OCI-M2 (cell line): ENCODE data around the gene DHTKD1.

Source experiments
- DNase-seq: peaks from one replicate; lab custom pipeline; 2025; ENCODE audit not compliant: unreplicated experiment; lab: John Stamatoyannopoulos, UW

DHTKD1 gene, protein sequence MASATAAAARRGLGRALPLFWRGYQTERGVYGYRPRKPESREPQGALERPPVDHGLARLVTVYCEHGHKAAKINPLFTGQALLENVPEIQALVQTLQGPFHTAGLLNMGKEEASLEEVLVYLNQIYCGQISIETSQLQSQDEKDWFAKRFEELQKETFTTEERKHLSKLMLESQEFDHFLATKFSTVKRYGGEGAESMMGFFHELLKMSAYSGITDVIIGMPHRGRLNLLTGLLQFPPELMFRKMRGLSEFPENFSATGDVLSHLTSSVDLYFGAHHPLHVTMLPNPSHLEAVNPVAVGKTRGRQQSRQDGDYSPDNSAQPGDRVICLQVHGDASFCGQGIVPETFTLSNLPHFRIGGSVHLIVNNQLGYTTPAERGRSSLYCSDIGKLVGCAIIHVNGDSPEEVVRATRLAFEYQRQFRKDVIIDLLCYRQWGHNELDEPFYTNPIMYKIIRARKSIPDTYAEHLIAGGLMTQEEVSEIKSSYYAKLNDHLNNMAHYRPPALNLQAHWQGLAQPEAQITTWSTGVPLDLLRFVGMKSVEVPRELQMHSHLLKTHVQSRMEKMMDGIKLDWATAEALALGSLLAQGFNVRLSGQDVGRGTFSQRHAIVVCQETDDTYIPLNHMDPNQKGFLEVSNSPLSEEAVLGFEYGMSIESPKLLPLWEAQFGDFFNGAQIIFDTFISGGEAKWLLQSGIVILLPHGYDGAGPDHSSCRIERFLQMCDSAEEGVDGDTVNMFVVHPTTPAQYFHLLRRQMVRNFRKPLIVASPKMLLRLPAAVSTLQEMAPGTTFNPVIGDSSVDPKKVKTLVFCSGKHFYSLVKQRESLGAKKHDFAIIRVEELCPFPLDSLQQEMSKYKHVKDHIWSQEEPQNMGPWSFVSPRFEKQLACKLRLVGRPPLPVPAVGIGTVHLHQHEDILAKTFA

DNA sequence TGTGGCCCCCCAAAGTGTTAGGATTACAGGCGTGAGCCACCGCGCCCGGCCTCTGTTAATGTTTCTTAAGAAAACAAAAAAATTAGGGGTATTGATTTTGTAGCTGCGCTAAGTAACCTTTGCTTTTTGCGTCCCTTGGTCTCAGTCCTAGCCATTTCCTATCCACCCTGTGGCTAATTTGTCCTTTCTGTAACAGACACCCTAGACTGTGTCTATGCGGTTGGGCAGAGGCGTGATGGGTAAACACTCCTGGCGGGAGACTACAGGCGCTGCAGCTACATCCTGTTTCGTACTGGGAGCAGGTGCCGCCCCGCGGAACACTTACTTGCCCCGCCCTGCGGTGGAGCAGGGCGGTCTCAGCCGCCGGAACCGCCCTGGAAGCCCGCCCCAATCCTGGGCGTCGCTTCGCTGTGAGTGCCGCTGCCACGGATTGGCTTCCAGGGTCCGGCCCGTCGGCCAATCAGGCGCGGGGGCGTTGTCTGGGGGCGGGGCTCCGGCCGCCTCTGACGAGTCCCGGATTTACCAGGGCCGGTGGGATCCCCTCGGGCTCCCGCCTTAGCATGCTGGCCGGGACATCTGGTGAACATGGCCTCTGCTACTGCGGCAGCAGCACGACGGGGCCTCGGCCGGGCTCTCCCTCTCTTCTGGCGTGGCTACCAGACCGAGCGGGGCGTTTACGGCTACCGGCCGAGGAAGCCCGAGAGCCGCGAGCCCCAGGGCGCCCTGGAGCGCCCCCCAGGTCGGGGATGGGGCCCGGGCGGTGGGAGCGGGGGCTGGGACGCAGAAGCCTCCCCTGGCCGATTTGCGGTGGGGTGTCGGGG, at the start of gene DHTKD1:
DHTKD1 (plus strand) TSS at position 506 of the 821 bp plus-strand sequence; CDS start at position 586, 80 bp downstream.
- DNase-seq, result peak; percentile 88

DNA sequence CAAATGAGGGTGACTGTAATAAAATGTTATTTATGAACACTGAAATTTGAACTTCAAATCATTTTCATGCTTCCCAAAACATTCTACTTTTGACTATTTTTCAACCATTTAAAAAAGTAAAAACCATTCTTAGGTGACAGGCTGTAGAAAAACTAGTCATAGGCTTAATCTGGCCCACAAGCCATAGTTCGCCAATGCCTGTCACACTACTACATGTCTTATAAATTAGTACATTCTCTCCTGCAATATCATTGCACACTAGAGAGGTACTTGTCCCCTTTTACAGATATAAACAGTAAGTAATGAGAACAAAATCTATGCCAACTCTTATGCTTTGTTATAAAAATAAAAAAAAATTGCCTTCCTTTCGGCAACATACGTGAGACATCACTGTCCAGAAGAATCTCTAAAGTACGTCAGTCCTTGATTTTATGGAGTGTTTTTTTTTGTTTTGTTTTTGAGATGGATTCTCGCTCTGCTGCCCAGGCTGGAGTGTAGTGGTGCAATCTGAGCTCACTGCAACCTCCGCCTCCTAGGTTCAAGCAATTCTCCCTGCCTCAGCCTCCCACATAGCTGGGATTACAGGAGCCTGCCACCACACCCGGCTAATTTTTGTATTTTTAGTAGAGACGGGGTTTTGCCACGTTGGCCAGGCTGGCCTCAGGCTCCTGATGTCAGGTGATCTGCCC, 49.3 kb upstream of the DHTKD1 start:
- no peak for DNase-seq

DNA sequence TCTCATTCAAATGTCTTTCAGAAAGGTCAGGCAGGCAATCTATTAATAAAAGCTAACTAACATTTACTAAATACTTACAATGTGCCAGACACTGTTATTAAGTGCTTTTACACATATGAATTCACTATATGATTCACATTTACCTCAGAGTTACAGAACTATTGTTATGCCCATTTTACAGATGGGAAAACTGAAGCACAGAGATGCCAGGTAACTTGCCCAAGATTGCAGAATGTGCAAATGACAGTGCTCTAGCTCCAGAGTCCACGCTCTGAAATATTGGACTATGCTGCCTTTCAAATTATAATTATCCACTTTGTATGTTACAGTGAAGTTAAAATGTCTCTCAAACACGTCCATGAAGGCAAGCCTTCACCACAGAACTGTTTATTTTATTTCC, 48.2 kb upstream of the DHTKD1 start:
- no peak for DNase-seq

DNA sequence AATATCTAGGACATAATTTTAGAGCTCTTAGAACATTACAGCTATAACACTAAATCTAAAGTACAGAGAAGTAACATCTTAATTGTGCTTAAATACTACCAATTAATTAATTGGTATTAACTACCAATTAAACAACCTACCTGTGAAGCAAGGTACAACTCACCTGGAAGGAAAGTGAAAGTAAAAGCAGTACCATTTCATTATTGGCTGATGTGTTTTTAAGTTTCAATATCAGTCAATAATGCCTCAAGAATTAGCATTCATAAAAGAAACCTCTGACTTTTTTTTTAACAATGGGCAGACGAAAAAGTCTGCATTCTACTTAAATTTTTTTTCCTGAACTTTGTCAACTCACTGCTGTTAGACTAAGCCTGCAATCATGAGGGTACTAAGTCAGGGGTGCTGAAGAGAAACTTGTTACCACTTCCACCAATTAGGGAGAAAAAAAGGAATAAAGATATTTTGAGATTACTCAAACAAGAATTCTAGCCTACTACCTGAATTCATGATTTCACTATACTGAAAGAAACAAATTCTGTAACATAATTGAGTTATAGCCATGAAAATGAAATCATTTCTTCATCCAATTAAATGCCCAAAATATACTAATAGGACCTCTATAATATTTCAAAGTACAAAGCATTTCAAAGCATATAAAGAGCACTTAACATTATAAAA, 46.0 kb upstream of the DHTKD1 start:
- no peak for DNase-seq

DNA sequence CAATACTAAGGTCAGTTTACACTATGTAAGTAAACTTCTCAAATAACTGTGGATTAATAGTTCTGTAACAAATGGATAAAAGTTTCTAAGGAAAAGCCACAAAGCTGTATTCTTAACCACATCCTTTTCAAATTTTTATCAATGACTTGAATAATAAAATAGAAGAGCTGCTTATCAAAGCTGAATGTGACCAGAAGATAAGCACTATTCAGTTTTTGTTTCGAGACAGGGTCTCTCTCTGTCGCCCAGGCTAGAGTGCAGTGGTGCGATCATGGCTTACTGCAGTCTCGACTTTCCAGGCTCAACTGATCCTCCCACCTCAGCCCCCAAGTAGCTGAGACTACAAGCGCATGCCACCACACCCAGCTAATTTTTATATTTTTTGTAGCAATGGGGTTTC, 43.2 kb upstream of the DHTKD1 start:
- DNase-seq, result no peak

DNA sequence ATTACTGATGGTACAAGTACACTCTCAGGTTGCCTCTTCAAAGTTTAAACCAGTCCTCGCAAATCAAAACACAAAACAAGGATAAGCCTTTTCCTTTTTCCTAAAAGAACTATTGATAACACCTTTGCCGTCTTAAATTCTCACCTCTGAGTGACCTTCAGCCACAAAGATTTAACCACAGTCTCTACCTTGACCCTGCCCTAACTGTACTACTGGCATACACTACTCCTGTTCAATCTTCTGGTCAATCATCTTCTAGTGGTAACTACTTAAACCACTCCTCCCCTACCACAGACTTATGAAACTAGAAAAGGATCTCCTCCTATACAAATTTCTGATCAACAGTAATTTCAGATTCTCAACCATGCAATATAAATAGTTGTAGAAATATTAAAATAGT, 41.2 kb upstream of the DHTKD1 start:
- DNase-seq, result no peak

DNA sequence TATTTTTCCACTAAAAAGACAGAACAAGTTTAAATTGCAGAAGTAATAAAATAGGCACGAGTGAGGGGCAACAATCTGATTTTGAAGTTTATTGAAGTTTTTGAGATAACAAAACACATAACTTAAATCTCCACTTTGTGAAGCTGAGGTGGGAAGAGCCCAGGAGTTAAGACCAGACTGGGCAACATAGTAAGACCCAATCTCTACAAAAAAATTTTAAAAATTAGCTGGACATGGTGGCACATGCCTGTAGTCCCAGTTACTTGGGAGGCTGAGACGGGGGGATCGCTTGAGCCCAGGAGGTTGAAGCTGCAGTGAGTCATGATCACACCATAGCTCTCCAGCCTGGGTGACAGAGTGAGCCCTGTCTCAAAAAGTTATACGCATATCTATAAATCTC, 37.4 kb upstream of the DHTKD1 start:
- no peak for DNase-seq

DNA sequence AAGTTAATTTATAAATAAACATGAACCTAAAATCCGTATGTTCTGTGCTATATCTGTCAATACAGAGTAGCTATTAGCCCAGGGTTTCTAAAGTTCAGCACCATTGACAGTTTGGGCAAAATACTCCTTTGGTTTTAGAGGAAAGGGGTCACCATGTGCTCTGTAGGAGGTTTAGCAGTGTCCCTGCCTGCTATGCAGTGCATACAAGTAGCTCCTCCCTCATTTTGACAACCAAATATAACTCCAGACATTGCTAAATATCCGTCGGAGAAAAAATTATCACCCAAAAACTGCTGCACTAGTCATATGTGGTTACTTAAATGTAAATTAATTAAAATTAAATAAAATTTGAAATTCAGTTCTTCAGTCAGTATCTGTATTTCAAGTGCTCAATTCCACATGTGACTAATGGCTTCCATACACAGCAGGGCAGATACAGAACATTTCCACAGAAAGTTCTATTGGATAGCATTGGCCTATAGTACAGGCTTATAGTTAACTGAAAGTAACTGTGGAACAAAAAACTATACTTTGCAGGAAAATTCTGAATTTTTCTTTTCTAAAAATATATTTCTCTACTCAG, 32.6 kb upstream of the DHTKD1 start:
- no peak for DNase-seq

DNA sequence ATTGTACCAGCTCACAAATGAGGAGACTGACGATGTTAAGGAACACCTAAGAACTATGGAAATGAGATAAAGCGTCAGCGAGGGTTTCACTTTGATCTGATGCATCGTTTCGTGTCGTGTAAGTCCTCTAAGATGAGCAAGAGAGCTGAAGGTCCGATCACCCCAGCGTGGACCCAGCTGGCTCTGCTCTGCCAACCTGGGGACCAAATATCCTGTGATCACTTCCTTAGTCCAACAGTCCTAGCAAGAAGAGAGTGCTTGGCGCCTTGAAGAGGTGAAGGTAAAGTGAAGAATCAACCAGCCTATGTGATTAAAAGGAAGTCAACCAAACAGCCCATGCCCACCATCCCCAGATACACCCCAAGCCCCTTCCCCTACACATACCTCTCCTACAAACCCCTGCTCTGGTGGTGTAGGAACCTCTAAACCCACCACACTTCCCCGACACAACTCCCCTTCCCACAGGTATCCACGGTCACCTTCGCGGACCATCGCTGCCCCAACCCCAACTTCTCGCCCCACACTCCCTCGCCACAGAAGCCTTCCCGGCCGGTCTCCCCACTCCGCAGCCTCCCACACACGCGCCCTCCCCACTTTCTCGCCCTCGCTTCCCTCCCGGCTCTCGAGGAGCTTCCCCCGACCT, 26.9 kb upstream of the DHTKD1 start:
- DNase-seq, result no peak

DNA sequence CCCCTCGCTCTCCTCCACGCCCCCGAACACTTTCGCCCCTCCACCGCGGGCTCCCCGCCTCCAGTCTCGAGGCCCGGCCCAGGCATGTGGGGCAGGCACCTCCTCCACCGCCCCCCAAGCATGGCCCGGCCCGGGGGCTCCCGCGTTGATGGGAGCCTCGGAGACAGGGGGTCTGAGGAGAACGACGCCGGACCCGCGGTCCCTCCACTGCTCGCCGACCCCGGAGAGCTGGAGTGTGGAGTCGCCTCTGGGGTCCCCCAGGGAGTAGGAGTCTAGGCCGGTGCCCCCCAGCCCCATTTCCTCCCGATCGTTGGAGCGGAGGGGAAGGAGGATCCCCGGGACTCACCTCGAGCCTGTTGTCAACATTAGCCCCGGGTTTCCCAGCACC, 26.4 kb upstream of the DHTKD1 start:
- no peak for DNase-seq

DNA sequence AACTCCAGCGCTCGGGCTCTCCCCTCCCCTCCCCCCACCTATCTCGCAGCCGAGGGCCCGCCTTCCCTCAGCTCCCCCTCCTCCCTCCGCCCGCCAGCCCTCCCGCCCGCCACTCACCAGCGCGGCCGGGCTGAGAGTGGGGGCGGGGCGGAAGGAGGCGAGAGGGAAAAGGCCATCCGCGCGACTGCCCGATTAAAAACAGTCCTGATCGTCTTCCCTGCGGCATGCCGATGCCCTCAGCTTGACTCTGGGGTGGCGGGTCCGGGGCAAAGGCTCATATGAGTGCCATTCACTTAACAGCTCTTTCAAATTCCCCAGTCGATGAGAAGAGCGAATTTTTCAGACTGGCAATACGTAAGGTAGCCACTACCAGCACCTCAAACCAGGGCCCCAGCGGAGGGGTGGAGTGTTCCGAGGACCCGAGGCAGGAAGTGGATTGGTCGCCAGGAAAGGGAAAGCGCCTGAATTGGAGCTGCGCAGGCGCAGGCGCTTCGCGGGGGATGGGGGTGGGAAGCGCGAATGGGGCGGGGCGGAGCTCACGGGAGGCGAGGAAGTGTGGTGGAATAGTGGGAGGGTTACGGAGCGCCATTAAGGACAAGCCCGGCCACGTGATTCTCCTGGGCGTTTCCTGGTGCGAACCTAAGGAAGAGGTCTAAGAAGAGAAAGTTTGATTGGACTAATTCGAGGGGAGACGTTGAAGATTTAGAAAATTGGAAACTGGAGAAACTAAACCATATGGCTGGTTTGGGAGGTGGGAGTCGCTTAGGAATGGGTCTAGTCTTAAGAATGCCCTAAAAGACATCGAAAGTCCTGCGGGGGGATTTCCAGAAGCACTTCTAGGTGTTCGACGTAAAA, 25.7 kb upstream of the DHTKD1 start, which contains the start of gene UPF2:
UPF2 (minus strand) TSS at position 13 of the 855 bp plus-strand sequence. CDS start 7,386 bp downstream, outside the sequence.
- peak; percentile 61 for DNase-seq

DNA sequence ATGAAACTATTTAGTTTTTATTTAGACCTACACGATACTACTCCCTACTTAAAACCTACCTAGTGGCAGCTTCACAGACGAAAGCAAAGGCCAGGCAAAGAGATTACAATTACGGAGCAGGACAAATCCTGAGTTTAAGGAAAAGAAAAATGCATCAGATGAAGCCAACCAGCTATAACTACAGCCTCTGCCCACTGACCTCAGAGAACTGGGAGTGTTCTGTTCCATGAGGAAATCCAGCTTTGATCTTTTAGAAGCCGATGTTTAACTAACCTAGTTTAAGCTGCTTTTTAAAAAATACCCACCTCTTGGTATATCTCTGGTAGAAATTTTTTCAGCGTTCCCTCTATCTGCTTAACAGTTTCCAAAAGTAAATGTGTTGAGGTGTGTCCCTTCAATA, 23.2 kb upstream of the DHTKD1 start:
- no peak for DNase-seq

DNA sequence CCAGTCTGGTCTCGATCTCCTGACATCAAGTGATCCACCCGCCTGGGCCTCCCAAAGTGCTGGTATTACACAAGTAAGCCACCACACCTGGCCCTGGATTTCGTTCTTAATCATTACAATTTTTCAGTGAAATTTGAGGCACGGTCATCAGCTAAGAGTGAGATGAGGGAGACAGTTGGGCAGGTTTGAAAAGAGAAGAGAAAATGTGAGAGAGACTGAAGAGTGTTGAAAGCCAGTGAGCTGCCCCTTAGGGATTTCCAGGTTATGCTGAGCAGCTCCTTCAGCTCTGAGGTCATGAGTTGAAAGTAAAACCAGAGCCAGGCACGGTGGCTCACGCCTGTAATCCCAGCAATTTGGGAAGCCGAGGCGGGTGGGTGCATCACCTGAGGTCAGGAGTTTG, 20.2 kb upstream of the DHTKD1 start:
- no peak for DNase-seq

DNA sequence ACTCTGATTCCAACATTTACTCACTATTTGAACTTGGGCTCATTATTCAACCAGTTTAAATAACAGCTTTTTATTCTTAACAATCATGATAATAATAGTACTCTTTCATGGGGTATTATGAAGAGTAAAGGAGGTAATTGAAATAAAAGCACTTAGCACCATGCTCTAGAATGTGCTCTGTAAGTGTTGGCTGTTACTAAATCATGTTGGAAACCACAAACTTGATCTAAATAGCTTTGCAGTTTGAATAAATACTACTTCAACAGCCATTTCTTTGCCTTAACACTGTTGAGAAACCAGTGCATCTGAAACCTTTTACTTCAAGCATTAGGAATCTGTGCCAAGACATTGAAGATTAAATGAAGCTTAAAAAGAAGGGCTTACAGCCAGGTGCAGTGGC, 18.2 kb upstream of the DHTKD1 start:
- DNase-seq, result no peak

DNA sequence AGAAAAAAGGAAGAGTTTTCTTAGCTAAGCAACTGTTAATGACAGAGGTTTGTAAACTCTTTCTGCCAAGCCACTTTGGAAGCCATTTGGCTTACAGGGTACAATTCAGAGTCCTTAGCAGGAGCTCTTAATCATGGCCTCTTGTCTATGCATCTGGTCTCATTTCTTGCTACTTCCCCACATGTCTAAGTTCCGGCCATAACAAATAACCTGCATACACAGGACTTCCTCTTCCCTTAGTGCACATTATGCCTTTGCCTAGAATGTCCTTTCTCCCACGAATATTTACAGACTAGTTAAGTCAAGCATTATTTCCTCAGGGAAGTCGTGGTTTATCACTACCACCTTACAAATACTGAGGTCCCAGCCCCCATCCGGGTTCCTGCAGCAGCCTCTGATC, 17.5 kb upstream of the DHTKD1 start:
- DNase-seq, result no peak

DNA sequence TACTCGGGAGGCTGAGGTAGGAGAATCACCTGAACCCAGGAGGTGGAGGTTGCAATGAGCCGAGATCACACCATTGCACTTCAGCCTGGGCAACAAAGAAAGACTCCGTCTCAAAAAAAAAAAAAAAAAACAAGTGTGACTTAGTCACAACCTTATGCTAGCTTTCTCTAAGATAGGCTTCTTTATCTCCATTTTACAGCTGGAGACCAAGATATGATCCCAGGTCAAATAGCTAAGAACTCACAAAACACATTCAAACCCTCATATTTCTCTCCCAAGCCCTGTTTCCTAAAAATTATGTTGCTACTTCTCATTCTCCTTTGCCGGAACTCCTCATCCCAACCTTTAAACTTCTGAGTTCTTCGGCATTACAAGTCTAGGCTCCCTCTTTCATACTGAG, 13.0 kb upstream of the DHTKD1 start:
- no peak for DNase-seq

DNA sequence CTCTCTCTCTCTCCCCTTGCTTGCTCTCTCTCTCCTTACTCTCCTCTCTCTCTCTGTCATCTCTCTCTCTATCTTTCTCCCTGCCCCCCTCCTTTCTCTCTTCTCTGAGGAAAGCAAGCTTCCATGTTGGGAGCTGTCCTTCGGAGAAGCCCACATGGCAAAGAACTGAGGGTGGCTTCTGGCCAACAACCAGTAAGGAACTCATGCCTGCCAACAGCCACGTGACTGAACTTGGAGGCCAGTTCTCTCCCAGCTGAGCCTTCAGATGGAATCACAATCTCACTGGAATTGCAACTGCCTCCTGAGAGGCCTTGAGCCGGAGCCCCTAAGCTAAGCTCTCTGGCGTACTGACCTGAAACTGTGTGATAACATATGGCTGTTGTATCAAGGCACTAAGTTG, 12.0 kb upstream of the DHTKD1 start:
- no peak for DNase-seq

DNA sequence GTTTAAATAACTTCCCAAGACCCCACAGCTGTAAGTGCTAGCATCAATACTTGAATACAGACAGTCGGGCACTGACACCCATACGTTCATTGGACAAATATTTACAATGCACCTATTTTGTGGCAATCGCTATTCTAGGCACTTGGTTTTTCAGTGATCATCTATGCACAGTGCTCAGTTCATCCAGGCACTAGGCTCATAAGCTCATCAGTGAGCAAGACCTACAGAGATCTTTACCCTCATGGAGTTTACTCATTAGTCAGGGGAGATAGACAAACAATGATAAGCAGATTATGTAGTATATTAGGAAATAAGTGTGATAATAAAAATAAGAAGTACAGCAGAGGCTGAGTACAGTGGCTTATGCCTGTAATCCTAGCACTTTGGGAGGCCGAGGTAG, 7.6 kb upstream of the DHTKD1 start:
- DNase-seq, result no peak
